Measurements from ENCODE around the gene RNF225. TPM values are rescaled to one million over a fixed set of nuclear protein-coding genes. Genes with fewer than 3 reads are reported as not detected.

The RNF225 gene
- total and polyA plus RNA-seq, 12 donors: not detected

DNA sequence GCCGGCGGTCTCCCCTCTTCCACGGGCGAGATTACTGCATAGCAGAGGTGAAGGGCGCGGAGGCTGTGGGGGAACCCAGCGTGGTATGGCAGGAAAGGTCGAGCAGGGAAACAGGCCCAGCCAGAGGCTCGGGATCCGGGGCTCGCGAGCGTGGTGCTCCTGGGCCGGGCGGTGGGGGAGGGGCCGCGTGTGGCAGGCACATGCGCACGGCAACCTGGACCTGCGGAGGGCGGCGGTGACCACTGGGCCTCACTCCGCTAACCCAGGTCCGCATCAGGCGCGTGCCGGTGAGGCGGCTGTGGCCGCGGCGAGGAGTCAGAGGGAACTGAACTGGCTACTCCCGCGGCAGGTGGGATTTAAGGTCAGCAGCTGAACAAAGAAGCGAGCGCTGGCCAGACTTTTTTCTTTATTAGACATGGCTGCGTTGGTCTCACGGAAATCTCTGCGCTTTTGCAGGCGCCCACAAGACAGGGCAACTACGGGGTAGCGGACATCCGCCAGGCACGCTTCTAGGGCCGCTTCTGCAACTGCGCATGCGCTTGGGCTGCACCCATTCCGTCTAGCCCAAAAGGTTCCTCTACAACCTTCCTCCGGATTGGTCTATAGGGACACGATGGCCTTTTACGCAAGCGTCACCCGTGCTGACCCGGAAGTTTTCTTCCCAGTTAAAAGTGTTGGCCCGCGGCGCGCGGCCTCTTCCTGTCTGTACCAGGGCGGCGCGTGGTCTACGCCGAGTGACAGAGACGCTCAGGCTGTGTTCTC is 8.7 kb upstream of the RNF225 start, which contains the start of gene RPS5:
Gene RPS5 (plus strand): TSS at position 694 of the 762 bp plus-strand sequence. CDS start 869 bp downstream, outside the sequence.
- WGBS, 4 donors: 0 to 1% (median 0%) methylated on average over 14 to 64 of the region's 64 CpGs
- peaks cover 0 to 28% of the 10 kb centered on the region in 2 donors for H3K36me3 ChIP-seq (replicated peaks in 1 of 2)
- TF ChIP-seq, protein P1, sequence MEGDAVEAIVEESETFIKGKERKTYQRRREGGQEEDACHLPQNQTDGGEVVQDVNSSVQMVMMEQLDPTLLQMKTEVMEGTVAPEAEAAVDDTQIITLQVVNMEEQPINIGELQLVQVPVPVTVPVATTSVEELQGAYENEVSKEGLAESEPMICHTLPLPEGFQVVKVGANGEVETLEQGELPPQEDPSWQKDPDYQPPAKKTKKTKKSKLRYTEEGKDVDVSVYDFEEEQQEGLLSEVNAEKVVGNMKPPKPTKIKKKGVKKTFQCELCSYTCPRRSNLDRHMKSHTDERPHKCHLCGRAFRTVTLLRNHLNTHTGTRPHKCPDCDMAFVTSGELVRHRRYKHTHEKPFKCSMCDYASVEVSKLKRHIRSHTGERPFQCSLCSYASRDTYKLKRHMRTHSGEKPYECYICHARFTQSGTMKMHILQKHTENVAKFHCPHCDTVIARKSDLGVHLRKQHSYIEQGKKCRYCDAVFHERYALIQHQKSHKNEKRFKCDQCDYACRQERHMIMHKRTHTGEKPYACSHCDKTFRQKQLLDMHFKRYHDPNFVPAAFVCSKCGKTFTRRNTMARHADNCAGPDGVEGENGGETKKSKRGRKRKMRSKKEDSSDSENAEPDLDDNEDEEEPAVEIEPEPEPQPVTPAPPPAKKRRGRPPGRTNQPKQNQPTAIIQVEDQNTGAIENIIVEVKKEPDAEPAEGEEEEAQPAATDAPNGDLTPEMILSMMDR (IDR thresholded peaks at IDR 0.05): peak in 1 of 6 experiments; percentile 9
- TF ChIP-seq POLR2A (IDR thresholded peaks at IDR 0.05): peak; percentile 64 to 80
- intact Hi-C loops (cut with DNase I): no loop called here
- peak within 1 kb of the TSS; percentile 95 to 99 (median 97) for H3K27ac ChIP-seq
- peak; percentile 94 to 99 (median 98) for DNase-seq
- H3K9me3 ChIP-seq (replicated peaks in 1 of 3): no peaks in the 10 kb centered on the region
- H3K4me1 ChIP-seq (replicated peaks in 1 of 2): peaks cover 27 to 32% of the 10 kb centered on the region in 2 donors
- H3K4me3 ChIP-seq: peak within 1 kb of the TSS; percentile 74 to 88 (median 80)
- no peaks in the 10 kb centered on the region for H3K27me3 ChIP-seq

DNA sequence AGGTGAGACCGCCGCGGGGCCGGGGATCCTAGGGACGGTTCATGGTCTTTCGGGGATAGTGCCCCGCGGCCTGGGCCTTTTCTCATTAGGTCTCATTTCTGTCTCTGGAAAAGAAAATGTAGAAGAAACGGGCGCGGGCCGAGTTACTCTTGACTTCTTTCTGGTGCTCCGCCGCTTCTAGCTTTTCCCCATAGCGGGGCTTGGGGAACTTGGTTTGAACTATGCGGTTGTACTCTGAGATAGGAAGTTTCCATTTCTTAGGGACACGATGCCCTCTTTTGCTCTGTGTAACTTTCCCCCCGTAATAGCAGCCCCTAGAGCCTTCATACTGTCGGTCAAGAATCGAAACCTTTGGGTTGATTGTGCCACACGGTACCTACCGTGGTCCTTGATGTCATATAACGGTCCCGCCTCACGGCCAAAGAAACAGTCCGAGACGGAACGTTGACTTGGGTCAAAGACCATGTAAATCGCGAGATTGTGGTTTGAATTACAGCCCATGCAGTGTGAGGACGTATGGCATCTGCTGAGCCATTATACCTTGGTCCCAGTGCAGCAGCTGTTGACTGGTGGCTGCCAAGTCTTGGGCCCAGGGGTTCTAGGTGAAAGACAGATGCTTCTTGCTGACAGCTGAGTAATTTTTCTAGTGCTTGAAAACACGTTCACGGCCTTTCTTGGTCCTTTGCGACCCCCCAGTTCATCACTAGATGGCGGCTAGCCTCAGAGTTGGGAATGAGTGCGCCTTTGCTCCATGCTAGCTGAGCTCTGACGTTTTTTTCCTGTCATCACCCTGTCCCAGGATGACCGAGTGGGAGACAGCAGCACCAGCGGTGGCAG is 7.9 kb upstream of the RNF225 start:
- peak in 1 of 7 donors; percentile 56 for DNase-seq
- peak overlapping the region; percentile 80 to 99 (median 97) for H3K27ac ChIP-seq
- no peaks in the 10 kb centered on the region for H3K9me3 ChIP-seq (replicated peaks in 1 of 3)
- intact Hi-C loops (cut with DNase I): no loop called here
- TF ChIP-seq, protein P1 (IDR thresholded peaks at IDR 0.05): no peak
- no peak for TF ChIP-seq POLR2A (IDR thresholded peaks at IDR 0.05)
- H3K4me1 ChIP-seq (replicated peaks in 1 of 2): peaks cover 22 to 27% of the 10 kb centered on the region in 2 donors
- H3K4me3 ChIP-seq: peak overlapping the region; percentile 58 to 88 (median 80)
- H3K27me3 ChIP-seq: no peaks in the 10 kb centered on the region
- WGBS, 4 donors: 6 to 10% (median 8%) methylated on average over 30 to 39 of the region's 39 CpGs
- H3K36me3 ChIP-seq (replicated peaks in 1 of 2): peaks cover 0 to 34% of the 10 kb centered on the region in 2 donors

DNA sequence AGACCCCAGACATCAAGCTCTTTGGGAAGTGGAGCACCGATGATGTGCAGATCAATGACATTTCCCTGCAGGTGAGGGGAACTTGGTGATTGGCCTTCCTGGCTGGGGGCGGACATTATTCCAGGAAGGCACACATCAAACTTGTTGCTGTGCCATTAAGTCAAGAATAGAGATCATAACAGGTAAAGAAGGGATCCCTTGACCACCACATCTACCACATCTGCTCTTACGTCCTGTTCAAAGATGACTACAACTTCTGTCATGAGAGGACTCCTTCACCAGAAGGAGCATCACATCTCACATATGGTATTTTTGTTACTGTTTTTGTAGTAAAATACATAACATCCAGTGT is 7.3 kb upstream of the RNF225 start:
- TF ChIP-seq, protein P1 (IDR thresholded peaks at IDR 0.05): no peak
- TF ChIP-seq POLR2A (IDR thresholded peaks at IDR 0.05): no peak
- Histone ChIP-seq H3K4me1 (replicated peaks in 1 of 2) (peaks cover 22 to 27% of the 10 kb centered on the region in 2 donors), H3K36me3 (replicated peaks in 1 of 2) (peaks cover 0 to 40% of the 10 kb centered on the region in 2 donors)

More for the DNA sequence above, 7.3 kb upstream of the RNF225 start:
- intact Hi-C loops (cut with DNase I): no loop called here
- WGBS, 4 donors: 66 to 74% (median 71%) methylated on average over 3 of the region's 3 CpGs
- Histone ChIP-seq H3K9me3 (replicated peaks in 1 of 3) (no peaks in the 10 kb centered on the region), H3K27me3 (no peaks in the 10 kb centered on the region), H3K27ac (peak overlapping the region in 3 of 5 donors; percentile 97 to 98 (median 97)), H3K4me3 (peak overlapping the region in 2 of 4 donors; percentile 74 to 86)
- no peak for DNase-seq
